GM12865 (cell line): Measurements from ENCODE around the gene MYCL.

Experiments
- DNase-seq: peaks from one replicate; pipeline ENCODE4 v3.0.0; 2010; ENCODE audit warnings: low read depth
- H3K4me3 ChIP-seq: 2 replicates; pipeline ENCODE4 v1.5.1; 2011; ENCODE audit warnings: mild to moderate bottlenecking, low read depth, low read length, control low read depth
- TF ChIP-seq, protein P1 (sequence below): IDR thresholded peaks from 2 replicates; pipeline ENCODE4 v1.5.1; 2011; ENCODE audit warnings: low read length, control low read depth, low read depth, inconsistent platforms; ENCODE audit not compliant: insufficient read depth; ENCODE audit errors: missing control alignments

MYCL gene

DNA sequence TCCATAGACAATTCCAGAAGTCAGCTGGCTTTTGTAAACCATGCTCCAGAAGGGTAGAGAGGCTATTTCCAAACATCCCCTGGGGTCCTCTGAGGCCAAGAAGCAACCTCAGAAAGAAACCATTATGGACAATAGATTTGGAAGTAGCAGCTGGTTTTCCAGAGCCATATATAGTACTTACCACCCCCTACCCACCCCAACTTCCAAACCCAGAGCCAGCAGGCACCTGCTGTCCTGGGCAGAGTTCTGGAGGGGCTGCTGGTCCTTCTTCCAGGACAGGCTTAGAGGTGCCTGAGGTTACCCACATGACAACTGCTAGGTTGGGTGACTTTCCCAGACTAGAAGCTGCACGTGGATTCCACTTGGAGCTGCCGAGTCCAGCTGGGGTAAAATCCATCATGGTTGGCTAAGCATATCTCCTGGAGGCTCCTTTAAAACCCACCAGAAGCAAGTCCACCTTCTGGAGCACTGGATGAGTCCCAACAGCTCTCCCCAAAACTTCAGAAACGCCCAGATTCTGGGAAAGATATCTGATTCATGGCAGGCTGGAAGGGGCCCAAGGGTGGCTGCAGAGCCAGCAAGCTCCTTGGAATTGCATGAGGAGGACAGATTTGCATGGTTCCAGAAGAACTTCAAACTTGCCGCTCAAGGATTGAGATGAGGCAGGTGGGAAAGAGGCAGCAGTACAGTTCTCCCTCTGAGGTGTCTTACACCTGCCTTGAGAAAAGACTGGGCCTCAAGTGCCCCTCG, 5.8 kb downstream of the MYCL start:
- TF ChIP-seq, protein P1, sequence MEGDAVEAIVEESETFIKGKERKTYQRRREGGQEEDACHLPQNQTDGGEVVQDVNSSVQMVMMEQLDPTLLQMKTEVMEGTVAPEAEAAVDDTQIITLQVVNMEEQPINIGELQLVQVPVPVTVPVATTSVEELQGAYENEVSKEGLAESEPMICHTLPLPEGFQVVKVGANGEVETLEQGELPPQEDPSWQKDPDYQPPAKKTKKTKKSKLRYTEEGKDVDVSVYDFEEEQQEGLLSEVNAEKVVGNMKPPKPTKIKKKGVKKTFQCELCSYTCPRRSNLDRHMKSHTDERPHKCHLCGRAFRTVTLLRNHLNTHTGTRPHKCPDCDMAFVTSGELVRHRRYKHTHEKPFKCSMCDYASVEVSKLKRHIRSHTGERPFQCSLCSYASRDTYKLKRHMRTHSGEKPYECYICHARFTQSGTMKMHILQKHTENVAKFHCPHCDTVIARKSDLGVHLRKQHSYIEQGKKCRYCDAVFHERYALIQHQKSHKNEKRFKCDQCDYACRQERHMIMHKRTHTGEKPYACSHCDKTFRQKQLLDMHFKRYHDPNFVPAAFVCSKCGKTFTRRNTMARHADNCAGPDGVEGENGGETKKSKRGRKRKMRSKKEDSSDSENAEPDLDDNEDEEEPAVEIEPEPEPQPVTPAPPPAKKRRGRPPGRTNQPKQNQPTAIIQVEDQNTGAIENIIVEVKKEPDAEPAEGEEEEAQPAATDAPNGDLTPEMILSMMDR = no peak
- DNase-seq = no peak
- no peak overlapping the region for H3K4me3 ChIP-seq

DNA sequence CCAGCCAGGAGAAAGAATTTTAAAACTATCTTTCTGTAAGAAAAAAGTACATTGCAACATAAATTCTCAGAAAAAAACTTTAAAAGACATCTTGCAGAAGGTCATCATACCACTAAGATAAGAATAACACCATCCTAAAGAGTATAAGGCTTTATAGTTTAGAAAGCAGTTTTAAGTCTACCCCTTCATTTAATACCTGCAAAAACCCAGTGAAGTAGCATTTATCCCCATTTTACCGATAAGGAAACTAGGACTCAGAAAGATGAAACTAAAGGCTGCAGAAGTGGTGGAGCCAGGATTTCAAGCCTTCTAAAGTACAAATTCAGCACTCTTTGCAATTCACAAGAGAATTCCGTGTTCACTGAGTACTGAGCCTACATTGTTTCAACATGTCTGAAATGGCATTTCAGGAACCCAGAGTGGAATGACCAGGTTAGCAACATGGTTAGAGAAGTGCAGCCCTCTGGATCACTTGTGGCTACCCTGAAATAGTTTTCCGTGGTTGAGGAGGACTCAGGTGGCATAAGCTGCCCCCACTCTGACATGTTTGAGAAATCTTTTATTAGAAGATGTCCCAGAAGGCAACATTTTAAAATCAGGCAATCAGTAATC, 6.7 kb downstream of the MYCL start:
- TF ChIP-seq, protein P1 = no peak
- H3K4me3 ChIP-seq = no peak overlapping the region
- DNase-seq = no peak

- no peak overlapping the region for H3K4me3 ChIP-seq
- TF ChIP-seq, protein P1 = no peak
- no peak for DNase-seq
Measured at GRCh38 chr1:39892601-39893595, 8.8 kb downstream of the MYCL start.

- no peak overlapping the region for H3K4me3 ChIP-seq
- DNase-seq = no peak
- TF ChIP-seq, protein P1 = no peak
Measured at GRCh38 chr1:39890880-39891279, 10.8 kb downstream of the MYCL start.

DNA sequence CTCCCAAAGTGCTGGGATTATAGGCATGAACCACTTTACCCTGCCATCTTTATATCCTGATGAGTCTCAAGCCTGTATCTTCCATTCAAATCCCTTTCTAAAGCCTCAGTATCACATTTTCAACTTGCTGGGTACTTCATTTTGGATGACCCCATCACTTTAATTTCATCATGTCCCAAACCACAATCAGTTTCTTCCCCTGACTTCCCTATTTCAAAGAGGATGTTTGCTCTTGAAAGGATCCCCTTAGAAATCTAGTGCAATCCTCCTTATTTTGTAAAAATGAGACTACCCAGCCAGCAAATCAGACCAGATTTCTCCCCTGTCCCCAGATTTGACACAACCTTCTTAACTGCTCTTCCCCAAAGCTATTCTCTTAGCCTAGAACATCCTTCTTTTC, 11.4 kb downstream of the MYCL start:
- H3K4me3 ChIP-seq = no peak overlapping the region
- no peak for DNase-seq
- TF ChIP-seq, protein P1 = no peak

DNA sequence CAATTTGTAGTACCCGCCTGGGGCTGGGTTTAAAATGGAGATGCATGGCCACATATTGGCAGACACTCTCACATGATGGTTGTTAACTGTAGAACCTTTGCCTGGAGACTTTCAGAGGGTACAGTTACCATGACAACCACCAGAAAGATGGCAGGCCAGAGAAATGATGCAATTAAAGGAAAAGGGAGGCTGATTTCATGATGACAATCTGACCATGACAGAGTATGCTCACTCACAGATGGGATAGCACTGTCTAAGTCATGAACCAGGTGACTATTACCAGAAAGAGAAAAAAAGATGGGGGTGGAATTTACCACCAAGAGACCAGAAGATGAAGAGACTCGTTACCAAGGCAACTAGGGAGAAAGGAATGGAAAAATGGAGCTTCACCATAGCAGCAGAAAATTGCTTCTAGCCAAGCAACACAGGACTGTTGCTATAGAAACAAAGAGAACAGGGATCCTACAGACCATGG, 14.9 kb downstream of the MYCL start:
- TF ChIP-seq, protein P1 = no peak
- no peak for DNase-seq
- no peak overlapping the region for H3K4me3 ChIP-seq
